Central memory CD8-positive, alpha-beta T cell (primary cell): Measurements from ENCODE around the gene DLGAP1.
"Not testable (repeated sequence)": the region's sequence is repeated elsewhere in the genome, so short reads cannot be mapped to it uniquely, and the experiment has no call there.

Source experiments
- ATAC-seq: fragments of 150-1000 bp; cut with Tn5 transposase; replicated peaks from 2 replicates; pipeline ENCODE4 v1.10.0; 2022; ENCODE audit warnings: mild to moderate bottlenecking, moderate FRiP score, moderate number of reproducible peaks; ENCODE audit not compliant: poor library complexity, severe bottlenecking; ENCODE audit errors: extremely low read depth
- DNase-seq, 2 donors: peaks; one replicate each; pipeline ENCODE4 v3.0.0; 2021; ENCODE audit warnings: low spot score in 2 of 2
- H3K27ac Mint-ChIP-seq: one replicate; pipeline ENCODE4 v1.8.0; 2022; ENCODE audit warnings: low read depth, mild to moderate bottlenecking, moderate library complexity, mixed read lengths
- H3K27me3 Mint-ChIP-seq: one replicate; pipeline ENCODE4 v1.8.0; 2022; ENCODE audit warnings: mixed read lengths
- H3K36me3 Mint-ChIP-seq: one replicate; pipeline ENCODE4 v1.8.0; 2022; ENCODE audit warnings: mild to moderate bottlenecking, moderate library complexity, mixed read lengths; ENCODE audit not compliant: insufficient read depth
- H3K4me1 Mint-ChIP-seq: one replicate; pipeline ENCODE4 v1.8.0; 2022; ENCODE audit warnings: mixed read lengths
- H3K4me3 Mint-ChIP-seq: one replicate; pipeline ENCODE4 v1.8.0; 2022; ENCODE audit warnings: mild to moderate bottlenecking, moderate library complexity, mixed read lengths
- H3K9me3 Mint-ChIP-seq: one replicate; pipeline ENCODE4 v1.8.0; 2022; ENCODE audit warnings: mixed read lengths

The DLGAP1 gene

GRCh38 chr18:3694030-3694778, 760.9 kb downstream of the DLGAP1 start:
- H3K36me3 Mint-ChIP-seq, DNase-seq, H3K27ac Mint-ChIP-seq, H3K9me3 Mint-ChIP-seq, ATAC-seq, H3K4me1 Mint-ChIP-seq, H3K4me3 Mint-ChIP-seq: not testable (repeated sequence)
- H3K27me3 Mint-ChIP-seq, result peaks cover 32% of the 10 kb centered on the region

DNA sequence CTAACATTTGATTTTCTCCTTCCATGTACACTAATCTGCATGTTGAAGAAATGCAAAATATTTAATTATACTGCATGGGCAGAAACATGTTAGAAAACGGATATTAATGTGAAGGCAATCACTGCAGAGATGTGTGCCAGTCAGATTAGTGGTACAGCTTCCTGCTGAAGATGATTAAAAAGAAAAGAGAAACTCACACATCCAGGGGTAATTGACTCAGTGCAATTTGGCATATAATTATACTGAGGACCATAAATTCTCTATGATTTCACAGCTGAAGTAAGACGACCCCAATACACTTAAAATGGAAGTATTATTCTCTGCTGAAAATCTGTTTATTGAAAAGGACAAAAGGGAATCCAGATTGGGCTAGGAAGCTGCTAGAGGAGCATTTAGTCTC, 761.7 kb downstream of the DLGAP1 start:
- Mint-ChIP-seq H3K36me3 (peaks cover 2% of the 10 kb centered on the region), H3K9me3 (no peaks in the 10 kb centered on the region), H3K27ac (no peak overlapping the region), H3K4me3 (no peak overlapping the region), H3K4me1 (no peaks in the 10 kb centered on the region), H3K27me3 (peaks cover 24% of the 10 kb centered on the region)
- DNase-seq (no peak), ATAC-seq (no peak)

DNA sequence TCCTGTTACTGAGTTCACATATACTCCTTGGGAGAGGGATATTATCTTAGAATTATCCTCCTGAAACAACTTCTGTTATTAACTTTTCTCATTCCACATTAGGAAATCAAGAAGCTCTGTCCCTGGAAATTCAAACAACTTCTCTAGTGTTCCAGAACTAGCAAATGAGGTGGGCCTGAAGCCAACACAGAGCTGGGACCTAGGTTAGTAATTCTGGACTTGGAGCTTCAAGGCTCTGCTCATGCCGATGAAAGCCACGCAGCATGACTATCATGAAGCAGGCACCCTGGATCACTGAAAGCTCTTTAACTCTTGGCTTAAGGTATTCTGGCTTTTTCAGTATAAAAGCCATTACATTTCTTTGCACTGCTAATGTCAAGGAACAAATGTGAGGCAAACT, 762.4 kb downstream of the DLGAP1 start:
- Mint-ChIP-seq H3K27ac (no peak overlapping the region), H3K9me3 (no peaks in the 10 kb centered on the region), H3K4me1 (no peaks in the 10 kb centered on the region), H3K36me3 (peaks cover 2% of the 10 kb centered on the region), H3K4me3 (no peak overlapping the region), H3K27me3 (peaks cover 17% of the 10 kb centered on the region)
- no peak for ATAC-seq
- no peak for DNase-seq

GRCh38 chr18:3692113-3692621, 762.9 kb downstream of the DLGAP1 start:
- Mint-ChIP-seq H3K27ac (no peak overlapping the region), H3K36me3 (peaks cover 2% of the 10 kb centered on the region), H3K4me3 (no peak overlapping the region), H3K4me1 (no peaks in the 10 kb centered on the region), H3K9me3 (no peaks in the 10 kb centered on the region), H3K27me3 (peaks cover 12% of the 10 kb centered on the region)
- ATAC-seq (no peak), DNase-seq (no peak)

DNA sequence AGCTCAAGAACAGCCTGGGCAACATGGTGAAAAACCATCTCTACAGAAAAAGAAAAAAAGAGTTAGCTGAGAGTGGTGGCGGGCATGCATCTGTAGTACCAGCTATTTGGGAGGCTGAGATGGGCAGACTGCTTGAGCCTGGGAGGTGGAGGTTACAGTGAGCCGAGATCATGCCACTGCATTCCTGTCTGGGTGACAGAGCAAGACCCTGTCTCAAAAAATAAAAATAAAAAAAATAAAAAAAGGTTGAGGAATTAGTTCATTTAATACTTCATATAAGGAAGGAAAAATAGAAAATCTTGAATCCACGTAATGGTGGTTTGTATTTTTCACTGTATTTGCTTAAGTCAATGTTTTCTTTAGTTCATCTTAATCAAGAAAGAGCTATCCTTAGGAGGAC, 763.4 kb downstream of the DLGAP1 start:
- DNase-seq, result no peak
- Mint-ChIP-seq H3K36me3 (peaks cover 2% of the 10 kb centered on the region), H3K4me3 (no peak overlapping the region), H3K9me3 (no peaks in the 10 kb centered on the region), H3K27ac (no peak overlapping the region), H3K4me1 (no peaks in the 10 kb centered on the region), H3K27me3 (peaks cover 7% of the 10 kb centered on the region)
- ATAC-seq, result no peak

DNA sequence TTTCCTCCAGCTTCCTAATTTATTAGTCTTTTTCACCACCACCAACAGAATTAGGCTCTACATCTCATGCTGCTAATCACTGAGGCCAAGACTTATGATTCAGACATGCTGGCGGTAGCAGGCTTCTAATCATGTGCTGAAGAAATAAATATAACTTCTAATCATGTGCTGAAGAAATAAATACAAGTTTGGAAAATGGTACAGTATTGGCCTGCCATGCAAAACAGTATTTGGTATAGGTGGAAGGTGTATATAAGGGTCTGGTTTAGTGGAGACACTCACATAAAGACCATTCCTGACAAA, 764.4 kb downstream of the DLGAP1 start:
- Mint-ChIP-seq H3K4me3 (no peak overlapping the region), H3K27me3 (no peaks in the 10 kb centered on the region), H3K27ac (no peak overlapping the region), H3K9me3 (no peaks in the 10 kb centered on the region), H3K4me1 (no peaks in the 10 kb centered on the region), H3K36me3 (peaks cover 2% of the 10 kb centered on the region)
- no peak for ATAC-seq
- no peak for DNase-seq

DNA sequence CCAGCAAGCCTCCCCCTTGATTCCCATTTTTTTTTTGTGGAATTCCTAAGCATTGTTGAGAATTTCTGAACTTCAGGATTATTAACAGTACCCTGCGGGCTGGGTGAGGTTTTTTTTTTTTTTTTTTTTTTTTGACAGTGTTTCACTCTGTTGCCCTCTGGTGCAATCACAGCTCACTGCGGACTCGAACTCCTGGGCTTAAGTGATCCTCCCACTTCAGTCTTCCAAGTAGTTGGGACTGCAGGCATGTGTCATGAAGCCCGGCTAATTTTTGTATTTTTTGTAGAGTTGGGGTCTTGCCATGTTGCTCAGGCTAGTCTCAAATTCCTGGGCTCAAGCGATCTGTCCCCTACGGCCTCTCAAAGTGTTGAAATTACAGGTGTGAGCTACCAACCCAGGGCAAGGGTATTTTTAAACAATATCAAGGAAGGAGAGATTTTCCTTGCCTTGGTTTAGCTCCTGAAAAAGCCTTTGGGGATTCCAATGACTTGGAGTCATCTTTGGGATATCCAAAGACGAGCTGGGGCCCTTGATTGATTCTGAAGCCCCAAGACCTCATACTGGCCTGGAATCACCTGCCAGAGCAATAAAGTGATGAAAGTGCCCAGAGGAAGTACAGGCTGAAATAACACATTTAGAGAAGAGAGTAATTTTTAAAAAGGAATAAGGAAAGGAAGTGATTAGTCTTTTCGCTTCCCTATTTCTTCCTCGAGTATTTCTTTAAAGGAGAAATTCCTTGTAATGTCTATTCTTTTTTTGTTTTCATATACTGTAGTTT, 764.9 kb downstream of the DLGAP1 start:
- no peak overlapping the region for H3K4me3 Mint-ChIP-seq
- H3K9me3 Mint-ChIP-seq, result no peaks in the 10 kb centered on the region
- no peaks in the 10 kb centered on the region for H3K27me3 Mint-ChIP-seq
- no peak overlapping the region for H3K27ac Mint-ChIP-seq
- DNase-seq (no peak), ATAC-seq (no peak)
- no peaks in the 10 kb centered on the region for H3K4me1 Mint-ChIP-seq
- H3K36me3 Mint-ChIP-seq, result peaks cover 2% of the 10 kb centered on the region

DNA sequence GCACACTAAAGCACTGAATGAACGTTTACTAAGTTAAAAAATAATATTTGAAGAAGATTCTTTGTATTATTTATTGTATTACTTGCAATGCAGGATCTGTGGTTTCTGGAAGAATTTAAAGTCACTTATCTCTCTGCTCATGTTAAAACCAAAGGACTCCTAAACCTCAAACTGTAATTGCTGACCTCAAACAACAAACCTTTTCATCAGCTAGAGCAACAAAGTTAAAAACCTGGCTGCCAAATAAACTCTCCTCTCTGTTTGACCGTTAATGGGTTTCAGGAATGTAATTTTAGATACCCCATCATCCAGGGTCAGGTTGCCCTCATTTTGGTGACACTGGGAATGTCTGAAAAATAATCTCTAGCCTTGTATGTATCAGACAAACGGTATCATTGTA, 766.0 kb downstream of the DLGAP1 start:
- DNase-seq (no peak), ATAC-seq (no peak)
- Mint-ChIP-seq H3K4me3 (no peak overlapping the region), H3K27ac (no peak overlapping the region), H3K36me3 (peaks cover 2% of the 10 kb centered on the region), H3K9me3 (no peaks in the 10 kb centered on the region), H3K27me3 (no peaks in the 10 kb centered on the region), H3K4me1 (no peaks in the 10 kb centered on the region)

DNA sequence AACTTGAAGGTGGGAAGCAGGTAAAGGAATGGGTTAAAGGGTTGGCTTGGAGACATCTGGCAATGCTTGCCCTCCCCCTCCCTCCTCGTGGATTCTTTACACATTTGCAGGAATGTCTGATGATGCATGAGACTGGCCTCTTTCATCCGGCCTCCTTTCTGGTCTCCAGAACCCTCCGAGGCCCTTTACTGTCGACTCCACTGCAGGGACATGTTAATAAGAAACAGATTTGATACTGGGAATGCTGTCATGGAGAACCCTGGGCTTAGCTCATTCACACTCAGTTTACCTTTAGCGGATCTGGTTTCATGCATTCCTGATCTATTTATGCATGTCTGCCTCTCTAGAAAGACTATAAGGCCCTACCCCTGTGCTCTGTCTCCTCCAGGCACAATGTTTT, 766.4 kb downstream of the DLGAP1 start:
- H3K4me1 Mint-ChIP-seq, result no peaks in the 10 kb centered on the region
- H3K27me3 Mint-ChIP-seq, result no peaks in the 10 kb centered on the region
- H3K27ac Mint-ChIP-seq, result no peak overlapping the region
- ATAC-seq (no peak), DNase-seq (no peak)
- peaks cover 2% of the 10 kb centered on the region for H3K36me3 Mint-ChIP-seq
- no peak overlapping the region for H3K4me3 Mint-ChIP-seq
- H3K9me3 Mint-ChIP-seq, result no peaks in the 10 kb centered on the region

GRCh38 chr18:3683483-3683882, 771.6 kb downstream of the DLGAP1 start:
- no peaks in the 10 kb centered on the region for H3K36me3 Mint-ChIP-seq
- DNase-seq (no peak), ATAC-seq (no peak)
- no peak overlapping the region for H3K4me3 Mint-ChIP-seq
- H3K9me3 Mint-ChIP-seq, result peaks cover 6% of the 10 kb centered on the region
- H3K4me1 Mint-ChIP-seq, result no peaks in the 10 kb centered on the region
- no peak overlapping the region for H3K27ac Mint-ChIP-seq
- H3K27me3 Mint-ChIP-seq, result peaks cover 11% of the 10 kb centered on the region

DNA sequence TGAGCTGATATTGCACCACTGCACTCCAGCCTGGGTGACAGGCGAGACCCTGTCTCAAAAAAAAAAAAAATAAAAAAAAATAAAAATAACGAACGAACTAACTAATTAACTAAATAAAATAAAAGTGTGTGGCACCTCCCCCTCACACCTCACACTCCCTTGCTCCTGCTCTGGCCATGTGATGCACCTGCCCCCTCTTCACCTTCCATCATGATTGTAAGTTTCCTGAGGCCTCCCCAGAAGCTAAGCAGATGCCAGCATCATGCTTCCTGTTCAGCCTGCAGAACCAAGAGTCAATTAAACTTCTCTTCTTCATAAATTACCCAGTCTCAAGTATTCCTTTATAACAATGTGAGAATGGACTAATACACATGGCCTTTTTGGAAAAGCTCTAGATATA, 773.0 kb downstream of the DLGAP1 start:
- no peak for ATAC-seq
- peaks cover 6% of the 10 kb centered on the region for H3K9me3 Mint-ChIP-seq
- peaks cover 2% of the 10 kb centered on the region for H3K36me3 Mint-ChIP-seq
- no peak for DNase-seq
- H3K27me3 Mint-ChIP-seq, result peaks cover 25% of the 10 kb centered on the region
- no peak overlapping the region for H3K4me3 Mint-ChIP-seq
- no peak overlapping the region for H3K27ac Mint-ChIP-seq
- no peaks in the 10 kb centered on the region for H3K4me1 Mint-ChIP-seq

GRCh38 chr18:3679241-3679640, 775.9 kb downstream of the DLGAP1 start:
- ATAC-seq (no peak), DNase-seq (no peak)
- Mint-ChIP-seq H3K4me3 (no peak overlapping the region), H3K9me3 (peaks cover 6% of the 10 kb centered on the region), H3K4me1 (no peaks in the 10 kb centered on the region), H3K27me3 (peaks cover 47% of the 10 kb centered on the region), H3K27ac (no peak overlapping the region), H3K36me3 (peaks cover 2% of the 10 kb centered on the region)

DNA sequence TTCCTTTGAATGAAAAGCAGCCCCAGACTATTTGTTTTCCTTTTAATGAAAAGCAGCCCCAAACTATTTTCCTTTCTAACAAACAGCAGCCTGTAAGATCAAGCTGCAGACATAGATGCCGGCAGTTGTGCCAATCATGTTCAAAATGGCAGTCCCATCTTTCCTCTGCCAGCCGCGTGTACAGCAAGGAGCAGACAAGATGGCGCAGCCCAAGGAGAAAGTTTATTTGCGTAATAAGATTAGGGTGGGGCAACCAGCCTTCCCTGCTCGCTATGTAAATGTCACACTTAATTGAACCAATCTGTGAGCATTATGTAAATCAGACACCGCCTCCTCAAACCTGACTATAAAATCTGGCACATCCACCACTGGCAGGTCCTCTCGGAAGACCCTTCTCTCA, 779.1 kb downstream of the DLGAP1 start:
- peaks cover 56% of the 10 kb centered on the region for H3K27me3 Mint-ChIP-seq
- H3K36me3 Mint-ChIP-seq, result peaks cover 2% of the 10 kb centered on the region
- no peaks in the 10 kb centered on the region for H3K9me3 Mint-ChIP-seq
- DNase-seq, result no peak
- no peak overlapping the region for H3K4me3 Mint-ChIP-seq
- H3K4me1 Mint-ChIP-seq, result no peaks in the 10 kb centered on the region
- H3K27ac Mint-ChIP-seq, result no peak overlapping the region
- no peak for ATAC-seq
